ENCODE results near the gene MIGA1. TPM values are rescaled to one million over a fixed set of nuclear protein-coding genes. Genes with fewer than 3 reads are reported as not detected.
"Not testable (repeated sequence)": the region's sequence is repeated elsewhere in the genome, so short reads cannot be mapped to it uniquely, and the experiment has no call there.

The MIGA1 gene
- total and polyA plus RNA-seq, 2 donors: 3.9 to 9.2 TPM

GRCh38 chr1:77786093-77786741 lies 6.8 kb downstream of the MIGA1 start:
- H3K27me3 ChIP-seq (ENCODE audit: control insufficient read depth in 2 of 2, insufficient read depth in 1 of 2, low read length in 1 of 2); H3K27ac ChIP-seq (ENCODE audit: low read depth in 1 of 2, low read length in 1 of 2); H3K4me1 ChIP-seq (ENCODE audit: control insufficient read depth in 2 of 2, insufficient read depth in 2 of 2, low read length in 2 of 2); H3K4me3 ChIP-seq (ENCODE audit: low read length in 2 of 2); DNase-seq (ENCODE audit: low read depth in 6 of 9, low spot score in 9 of 9); H3K9me3 ChIP-seq (ENCODE audit: control insufficient read depth in 2 of 2, insufficient read depth in 1 of 2, low read length in 1 of 2): not testable (repeated sequence)
- 95% methylated on average over 2 of the region's 2 CpGs for WGBS
- H3K36me3 ChIP-seq (ENCODE audit: control insufficient read depth in 2 of 2, insufficient read depth in 2 of 2, low read length in 1 of 2): peaks cover 17 to 19% of the 10 kb centered on the region in 2 donors

- H3K4me3 ChIP-seq (ENCODE audit: low read length in 2 of 2): no peak overlapping the region
- no peak overlapping the region for H3K27ac ChIP-seq (ENCODE audit: low read depth in 1 of 2, low read length in 1 of 2)
- 97% methylated on average over 3 of the region's 3 CpGs for WGBS
- H3K27me3 ChIP-seq (ENCODE audit: control insufficient read depth in 2 of 2, insufficient read depth in 1 of 2, low read length in 1 of 2): no peaks in the 10 kb centered on the region
- no peak for DNase-seq (ENCODE audit: low read depth in 6 of 9, low spot score in 9 of 9)
- no peaks in the 10 kb centered on the region for H3K9me3 ChIP-seq (ENCODE audit: control insufficient read depth in 2 of 2, insufficient read depth in 1 of 2, low read length in 1 of 2)
- H3K4me1 ChIP-seq (ENCODE audit: control insufficient read depth in 2 of 2, insufficient read depth in 2 of 2, low read length in 2 of 2): no peaks in the 10 kb centered on the region
- peaks cover 9 to 17% of the 10 kb centered on the region in 2 donors for H3K36me3 ChIP-seq (ENCODE audit: control insufficient read depth in 2 of 2, insufficient read depth in 2 of 2, low read length in 1 of 2)
Measured at GRCh38 chr1:77794550-77794949, 15.1 kb downstream of the MIGA1 start.

- peaks cover 3 to 15% of the 10 kb centered on the region in 2 donors for H3K36me3 ChIP-seq (ENCODE audit: control insufficient read depth in 2 of 2, insufficient read depth in 2 of 2, low read length in 1 of 2)
- WGBS: 95% methylated on average over 5 of the region's 5 CpGs
- no peak for DNase-seq (ENCODE audit: low read depth in 6 of 9, low spot score in 9 of 9)
Measured at GRCh38 chr1:77796695-77797405, 17.4 kb downstream of the MIGA1 start.

GRCh38 chr1:77797991-77798390 lies 18.5 kb downstream of the MIGA1 start:
- no peak for DNase-seq (ENCODE audit: low read depth in 6 of 9, low spot score in 9 of 9)
- no peaks in the 10 kb centered on the region for H3K4me1 ChIP-seq (ENCODE audit: control insufficient read depth in 2 of 2, insufficient read depth in 2 of 2, low read length in 2 of 2)
- H3K9me3 ChIP-seq (ENCODE audit: control insufficient read depth in 2 of 2, insufficient read depth in 1 of 2, low read length in 1 of 2): no peaks in the 10 kb centered on the region
- no peaks in the 10 kb centered on the region for H3K27me3 ChIP-seq (ENCODE audit: control insufficient read depth in 2 of 2, insufficient read depth in 1 of 2, low read length in 1 of 2)
- peaks cover 0 to 18% of the 10 kb centered on the region in 2 donors for H3K36me3 ChIP-seq (ENCODE audit: control insufficient read depth in 2 of 2, insufficient read depth in 2 of 2, low read length in 1 of 2)
- no peak overlapping the region for H3K27ac ChIP-seq (ENCODE audit: low read depth in 1 of 2, low read length in 1 of 2)
- no peak overlapping the region for H3K4me3 ChIP-seq (ENCODE audit: low read length in 2 of 2)

More at GRCh38 chr1:77796695-77797405, 17.4 kb downstream of the MIGA1 start:
- no peak overlapping the region for H3K4me3 ChIP-seq (ENCODE audit: low read length in 2 of 2)
- no peaks in the 10 kb centered on the region for H3K9me3 ChIP-seq (ENCODE audit: control insufficient read depth in 2 of 2, insufficient read depth in 1 of 2, low read length in 1 of 2)
- no peaks in the 10 kb centered on the region for H3K4me1 ChIP-seq (ENCODE audit: control insufficient read depth in 2 of 2, insufficient read depth in 2 of 2, low read length in 2 of 2)
- no peaks in the 10 kb centered on the region for H3K27me3 ChIP-seq (ENCODE audit: control insufficient read depth in 2 of 2, insufficient read depth in 1 of 2, low read length in 1 of 2)
- H3K27ac ChIP-seq (ENCODE audit: low read depth in 1 of 2, low read length in 1 of 2): no peak overlapping the region

GRCh38 chr1:77802026-77802425 lies 22.6 kb downstream of the MIGA1 start:
- Histone ChIP-seq H3K36me3 (ENCODE audit: control insufficient read depth in 2 of 2, insufficient read depth in 2 of 2, low read length in 1 of 2) (peaks cover 5 to 24% of the 10 kb centered on the region in 2 donors), H3K27me3 (ENCODE audit: control insufficient read depth in 2 of 2, insufficient read depth in 1 of 2, low read length in 1 of 2) (no peaks in the 10 kb centered on the region), H3K4me3 (ENCODE audit: low read length in 2 of 2) (no peak overlapping the region), H3K27ac (ENCODE audit: low read depth in 1 of 2, low read length in 1 of 2) (no peak overlapping the region), H3K9me3 (ENCODE audit: control insufficient read depth in 2 of 2, insufficient read depth in 1 of 2, low read length in 1 of 2) (no peaks in the 10 kb centered on the region), H3K4me1 (ENCODE audit: control insufficient read depth in 2 of 2, insufficient read depth in 2 of 2, low read length in 2 of 2) (no peaks in the 10 kb centered on the region)
- DNase-seq (ENCODE audit: low read depth in 6 of 9, low spot score in 9 of 9): no peak
- WGBS: 99% methylated on average over 2 of the region's 2 CpGs

GRCh38 chr1:77803371-77803770 lies 23.9 kb downstream of the MIGA1 start:
- DNase-seq (ENCODE audit: low read depth in 6 of 9, low spot score in 9 of 9): no peak
- Histone ChIP-seq H3K27ac (ENCODE audit: low read depth in 1 of 2, low read length in 1 of 2) (no peak overlapping the region), H3K4me3 (ENCODE audit: low read length in 2 of 2) (no peak overlapping the region), H3K36me3 (ENCODE audit: control insufficient read depth in 2 of 2, insufficient read depth in 2 of 2, low read length in 1 of 2) (peaks cover 14 to 30% of the 10 kb centered on the region in 2 donors), H3K4me1 (ENCODE audit: control insufficient read depth in 2 of 2, insufficient read depth in 2 of 2, low read length in 2 of 2) (no peaks in the 10 kb centered on the region), H3K9me3 (ENCODE audit: control insufficient read depth in 2 of 2, insufficient read depth in 1 of 2, low read length in 1 of 2) (no peaks in the 10 kb centered on the region), H3K27me3 (ENCODE audit: control insufficient read depth in 2 of 2, insufficient read depth in 1 of 2, low read length in 1 of 2) (no peaks in the 10 kb centered on the region)
- 96% methylated on average over 2 of the region's 2 CpGs for WGBS

GRCh38 chr1:77809787-77810462 lies 30.5 kb downstream of the MIGA1 start:
- H3K4me3 ChIP-seq (ENCODE audit: low read length in 2 of 2); H3K27ac ChIP-seq (ENCODE audit: low read depth in 1 of 2, low read length in 1 of 2); H3K9me3 ChIP-seq (ENCODE audit: control insufficient read depth in 2 of 2, insufficient read depth in 1 of 2, low read length in 1 of 2); H3K4me1 ChIP-seq (ENCODE audit: control insufficient read depth in 2 of 2, insufficient read depth in 2 of 2, low read length in 2 of 2); H3K27me3 ChIP-seq (ENCODE audit: control insufficient read depth in 2 of 2, insufficient read depth in 1 of 2, low read length in 1 of 2); DNase-seq (ENCODE audit: low read depth in 6 of 9, low spot score in 9 of 9): not testable (repeated sequence)
- peaks cover 23 to 36% of the 10 kb centered on the region in 2 donors for H3K36me3 ChIP-seq (ENCODE audit: control insufficient read depth in 2 of 2, insufficient read depth in 2 of 2, low read length in 1 of 2)
- WGBS: 94% methylated on average over 1 of the region's 3 CpGs

- not testable (repeated sequence) for H3K4me1 ChIP-seq (ENCODE audit: control insufficient read depth in 2 of 2, insufficient read depth in 2 of 2, low read length in 2 of 2); H3K27me3 ChIP-seq (ENCODE audit: control insufficient read depth in 2 of 2, insufficient read depth in 1 of 2, low read length in 1 of 2); H3K4me3 ChIP-seq (ENCODE audit: low read length in 2 of 2); DNase-seq (ENCODE audit: low read depth in 6 of 9, low spot score in 9 of 9); H3K9me3 ChIP-seq (ENCODE audit: control insufficient read depth in 2 of 2, insufficient read depth in 1 of 2, low read length in 1 of 2); H3K27ac ChIP-seq (ENCODE audit: low read depth in 1 of 2, low read length in 1 of 2)
- 98% methylated on average over 13 of the region's 21 CpGs for WGBS
- peaks cover 23 to 36% of the 10 kb centered on the region in 2 donors for H3K36me3 ChIP-seq (ENCODE audit: control insufficient read depth in 2 of 2, insufficient read depth in 2 of 2, low read length in 1 of 2)
Measured at GRCh38 chr1:77811589-77811988, 32.1 kb downstream of the MIGA1 start.
